Hepatocyte (in vitro differentiated cells): Measurements from ENCODE around the gene GATA5. TPM values are rescaled to one million over a fixed set of nuclear protein-coding genes. Genes with fewer than 3 reads are reported as not detected.

Experiments
- DNase-seq: peaks from one replicate; pipeline ENCODE4 v3.0.0-alpha.2; 2016; ENCODE audit warnings: low spot score
- H2AFZ ChIP-seq: fragments of 200-600 bp; sonication (generic); 2 replicates; pipeline ENCODE4 v1.6.0; 2016; ENCODE audit warnings: antibody characterized with exemption, mild to moderate bottlenecking
- H3K27ac ChIP-seq: fragments of 200-600 bp; sonication (generic); 2 replicates; pipeline ENCODE4 v1.5.1; 2016; ENCODE audit warnings: mild to moderate bottlenecking
- H3K27me3 ChIP-seq: fragments of 200-600 bp; sonication (generic); 2 replicates; pipeline ENCODE4 v1.6.1; 2016
- H3K36me3 ChIP-seq: fragments of 200-600 bp; sonication (generic); replicated peaks from 2 replicates; pipeline ENCODE4 v1.5.1; 2016; ENCODE audit warnings: low read depth; ENCODE audit not compliant: insufficient read depth
- H3K4me1 ChIP-seq: fragments of 200-600 bp; sonication (generic); 2 replicates; pipeline ENCODE4 v1.5.1; 2016; ENCODE audit warnings: mild to moderate bottlenecking, moderate library complexity; ENCODE audit not compliant: insufficient read depth
- H3K4me2 ChIP-seq: fragments of 200-600 bp; sonication (generic); 2 replicates; pipeline ENCODE4 v1.6.0; 2016
- H3K4me3 ChIP-seq: fragments of 200-600 bp; sonication (generic); 2 replicates; pipeline ENCODE4 v1.5.1; 2016; ENCODE audit warnings: mild to moderate bottlenecking
- H3K79me2 ChIP-seq: fragments of 200-600 bp; sonication (generic); 2 replicates; pipeline ENCODE4 v1.6.0; 2017; ENCODE audit warnings: mild to moderate bottlenecking
- H3K9me2 ChIP-seq: fragments of 200-600 bp; sonication (generic); replicated peaks from 2 replicates; pipeline ENCODE4 v1.6.0; 2017; ENCODE audit warnings: mild to moderate bottlenecking; ENCODE audit not compliant: insufficient read depth
- H3K9me3 ChIP-seq: fragments of 200-600 bp; sonication (generic); 2 replicates; pipeline ENCODE4 v1.5.1; 2016; ENCODE audit warnings: low read depth, mild to moderate bottlenecking
- H4K20me1 ChIP-seq: fragments of 200-600 bp; sonication (generic); 2 replicates; pipeline ENCODE4 v1.6.0; 2016; ENCODE audit warnings: mild to moderate bottlenecking; ENCODE audit not compliant: insufficient read depth, poor library complexity, severe bottlenecking
- CTCF ChIP-seq: fragments of 200-600 bp; sonication (generic); IDR thresholded peaks from 2 replicates; pipeline ENCODE4 v1.5.1; 2016; ENCODE audit warnings: antibody characterized with exemption, mild to moderate bottlenecking; ENCODE audit not compliant: poor library complexity
- EZH2 ChIP-seq: fragments of 200-600 bp; sonication (generic); IDR thresholded peaks from 2 replicates; pipeline ENCODE4 v1.6.1; 2016; ENCODE audit warnings: antibody characterized with exemption, mild to moderate bottlenecking, borderline replicate concordance
- EZH2phosphoT487 ChIP-seq: fragments of 200-600 bp; sonication (generic); IDR thresholded peaks from one replicate; pipeline ENCODE4 v1.6.1; 2018; ENCODE audit warnings: antibody characterized with exemption, mild to moderate bottlenecking, low read depth, moderate library complexity; ENCODE audit not compliant: unreplicated experiment, severe bottlenecking
- whole genome bisulfite sequencing: methylation state at CpG from one replicate; pipeline ENCODE4 v1.1.6; 2016; ENCODE audit warnings: low lambda C conversion rate; ENCODE audit errors: missing lambda C conversion rate; 5-methylcytosine and 5-hydroxymethylcytosine counted together
- polyA plus RNA-seq: library from polyadenylated mRNA; unstranded; fragments of >200 nt; fragmentation: Nextera tagmentation; extraction: Ambion mirVana; gene quantifications from 2 replicates; pipeline ENCODE4 v1.2.1, GENCODE V29; 2016
- total RNA-seq: library from RNA; depleted of rRNA; stranded (reverse); fragments of >200 nt; gene quantifications from 2 replicates; pipeline ENCODE4 v1.2.3, GENCODE V29; 2014

The GATA5 gene
- total and polyA plus RNA-seq, 2 experiments from 2014 or later = 28.7 to 53.6 TPM

GRCh38 chr20:62419759-62420158 lies 56.0 kb downstream of the GATA5 start:
- Histone ChIP-seq H3K4me1 (peaks cover 13% of the 10 kb centered on the region), H3K36me3 (no peaks in the 10 kb centered on the region), H3K79me2 (peaks cover 4% of the 10 kb centered on the region), H3K4me3 (no peak overlapping the region), H4K20me1 (no peaks in the 10 kb centered on the region), H3K27me3 (no peaks in the 10 kb centered on the region), H3K9me2 (no peaks in the 10 kb centered on the region), H2AFZ (no peak overlapping the region), H3K27ac (no peak overlapping the region), H3K9me3 (no peaks in the 10 kb centered on the region), H3K4me2 (no peak overlapping the region)
- no peak for DNase-seq
- 94% methylated on average over 9 of the region's 9 CpGs for WGBS
- TF ChIP-seq EZH2phosphoT487 (no peak), CTCF (no peak), EZH2 (no peak)

- no peak overlapping the region for H2AFZ ChIP-seq
- no peak overlapping the region for H3K4me3 ChIP-seq
- H3K4me1 ChIP-seq = peaks cover 11% of the 10 kb centered on the region
- no peaks in the 10 kb centered on the region for H4K20me1 ChIP-seq
- H3K4me2 ChIP-seq = no peak overlapping the region
- no peaks in the 10 kb centered on the region for H3K9me2 ChIP-seq
- TF ChIP-seq CTCF = no peak
- TF ChIP-seq EZH2 = no peak
- no peak for TF ChIP-seq EZH2phosphoT487
- H3K27me3 ChIP-seq = no peaks in the 10 kb centered on the region
- no peak for DNase-seq
- no peaks in the 10 kb centered on the region for H3K9me3 ChIP-seq
- 87% methylated on average over 16 of the region's 19 CpGs for WGBS
- no peaks in the 10 kb centered on the region for H3K36me3 ChIP-seq
- no peak overlapping the region for H3K27ac ChIP-seq
- peaks cover 3% of the 10 kb centered on the region for H3K79me2 ChIP-seq
Observed at GRCh38 chr20:62418709-62419487, 56.9 kb downstream of the GATA5 start.

GRCh38 chr20:62417981-62418708 lies 57.6 kb downstream of the GATA5 start:
- DNase-seq = no peak
- no peaks in the 10 kb centered on the region for H3K27me3 ChIP-seq
- no peaks in the 10 kb centered on the region for H3K9me2 ChIP-seq
- no peaks in the 10 kb centered on the region for H4K20me1 ChIP-seq
- no peaks in the 10 kb centered on the region for H3K36me3 ChIP-seq
- peaks cover 13% of the 10 kb centered on the region for H3K4me1 ChIP-seq
- H3K79me2 ChIP-seq = no peaks in the 10 kb centered on the region
- no peak for TF ChIP-seq EZH2phosphoT487
- TF ChIP-seq CTCF = no peak
- TF ChIP-seq EZH2 = no peak
- H2AFZ ChIP-seq = no peak overlapping the region
- no peak overlapping the region for H3K27ac ChIP-seq
- H3K4me2 ChIP-seq = no peak overlapping the region
- no peaks in the 10 kb centered on the region for H3K9me3 ChIP-seq
- no peak overlapping the region for H3K4me3 ChIP-seq
- WGBS = 93% methylated on average over 23 of the region's 25 CpGs
